HG02943 (cell line): ENCODE results near the gene MEN1.
A peak's percentile ranks its signal among the peaks of the same experiment; 100 is the strongest.

Source experiments
- ATAC-seq: cut with Tn5 transposase; IDR thresholded peaks from one replicate; pipeline ENCODE4 v1.9.1; 2021; ENCODE audit warnings: mild to moderate bottlenecking, low read depth, moderate library complexity; ENCODE audit not compliant: unreplicated experiment

MEN1 gene

GRCh38 chr11:64810271-64810890 is at the start of gene MEN1:
TSS of gene MEN1 (minus strand) at chr11:64810551. CDS start at chr11:64810109, 442 bp downstream.
- peak; percentile 59 for ATAC-seq

GRCh38 chr11:64859542-64860414 is 49.4 kb upstream of the MEN1 start:
- ATAC-seq = peak; percentile 74

GRCh38 chr11:64858467-64859263 is 48.3 kb upstream of the MEN1 start:
- ATAC-seq = peak; percentile 16

- no peak for ATAC-seq
Observed at GRCh38 chr11:64857485-64857884, 47.1 kb upstream of the MEN1 start.

- no peak for ATAC-seq
Observed at GRCh38 chr11:64856382-64857227, 46.3 kb upstream of the MEN1 start.

GRCh38 chr11:64855596-64856304 is 45.4 kb upstream of the MEN1 start:
- no peak for ATAC-seq

GRCh38 chr11:64854534-64855502 is 44.5 kb upstream of the MEN1 start:
- no peak for ATAC-seq

GRCh38 chr11:64854157-64854533 is 43.8 kb upstream of the MEN1 start:
- ATAC-seq = no peak

GRCh38 chr11:64853709-64854108 is 43.4 kb upstream of the MEN1 start:
- ATAC-seq = no peak

- no peak for ATAC-seq
Observed at GRCh38 chr11:64852804-64853509, 42.6 kb upstream of the MEN1 start.

GRCh38 chr11:64851831-64852351 is 41.5 kb upstream of the MEN1 start:
- ATAC-seq = no peak

GRCh38 chr11:64850979-64851567 is 40.7 kb upstream of the MEN1 start:
- ATAC-seq = peak; percentile 54

GRCh38 chr11:64849598-64850356 is 39.4 kb upstream of the MEN1 start:
- no peak for ATAC-seq

- ATAC-seq = no peak
Observed at GRCh38 chr11:64848826-64849597, 38.7 kb upstream of the MEN1 start.

GRCh38 chr11:64848214-64848825 is 38.0 kb upstream of the MEN1 start:
- no peak for ATAC-seq
